ENCODE data around the gene DLL4.

DNA sequence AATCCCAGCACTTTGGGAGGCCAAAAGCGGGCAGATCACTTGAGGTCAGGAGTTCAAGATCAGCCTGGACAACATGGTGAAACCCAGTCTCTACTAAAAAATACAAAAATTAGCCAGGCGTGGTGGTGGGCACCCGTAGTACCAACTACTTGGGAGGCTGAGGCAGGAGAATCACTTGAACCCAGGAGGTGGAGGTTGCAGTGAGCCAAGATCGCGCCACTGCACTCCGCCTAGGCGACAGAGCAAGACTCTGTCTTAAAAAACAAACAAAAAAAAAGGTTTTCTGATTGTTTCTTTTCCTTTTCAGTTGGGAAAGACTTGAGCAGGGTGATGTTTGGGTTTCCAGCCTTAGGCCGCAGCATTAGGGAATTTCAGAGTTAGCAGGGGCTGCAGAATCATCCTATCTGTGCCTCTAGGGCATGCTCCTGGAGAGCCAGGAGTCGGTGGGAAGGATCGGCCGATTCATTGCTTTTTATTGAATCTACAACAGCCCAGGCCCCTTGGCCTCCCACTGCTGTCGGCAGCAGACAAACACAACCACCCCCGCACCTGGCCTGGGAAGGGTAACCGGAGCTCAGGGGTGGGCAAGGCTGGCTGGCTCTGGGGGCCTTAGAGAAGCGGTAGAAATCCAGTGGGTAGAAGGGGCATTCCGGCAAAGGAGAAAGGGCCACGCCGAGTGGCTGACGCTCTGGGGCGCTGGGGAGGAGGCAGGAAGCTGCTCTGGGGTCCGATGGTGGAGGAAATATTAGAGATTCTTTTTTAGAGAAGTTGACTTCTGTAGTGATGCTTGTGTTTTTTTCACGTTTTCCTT lies 30.4 kb downstream of the DLL4 start:
- TF ChIP-seq, protein P1, sequence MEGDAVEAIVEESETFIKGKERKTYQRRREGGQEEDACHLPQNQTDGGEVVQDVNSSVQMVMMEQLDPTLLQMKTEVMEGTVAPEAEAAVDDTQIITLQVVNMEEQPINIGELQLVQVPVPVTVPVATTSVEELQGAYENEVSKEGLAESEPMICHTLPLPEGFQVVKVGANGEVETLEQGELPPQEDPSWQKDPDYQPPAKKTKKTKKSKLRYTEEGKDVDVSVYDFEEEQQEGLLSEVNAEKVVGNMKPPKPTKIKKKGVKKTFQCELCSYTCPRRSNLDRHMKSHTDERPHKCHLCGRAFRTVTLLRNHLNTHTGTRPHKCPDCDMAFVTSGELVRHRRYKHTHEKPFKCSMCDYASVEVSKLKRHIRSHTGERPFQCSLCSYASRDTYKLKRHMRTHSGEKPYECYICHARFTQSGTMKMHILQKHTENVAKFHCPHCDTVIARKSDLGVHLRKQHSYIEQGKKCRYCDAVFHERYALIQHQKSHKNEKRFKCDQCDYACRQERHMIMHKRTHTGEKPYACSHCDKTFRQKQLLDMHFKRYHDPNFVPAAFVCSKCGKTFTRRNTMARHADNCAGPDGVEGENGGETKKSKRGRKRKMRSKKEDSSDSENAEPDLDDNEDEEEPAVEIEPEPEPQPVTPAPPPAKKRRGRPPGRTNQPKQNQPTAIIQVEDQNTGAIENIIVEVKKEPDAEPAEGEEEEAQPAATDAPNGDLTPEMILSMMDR (IDR thresholded peaks at IDR 0.05; ENCODE audit: borderline replicate concordance, extremely low read depth, low read length, poor library complexity, severe bottlenecking) = no peak
- TF ChIP-seq EZH2 (IDR thresholded peaks at IDR 0.05; ENCODE audit: borderline replicate concordance, low read depth, low read length, severe bottlenecking) = no peak
